Measurements from ENCODE around the gene GHRL. TPM values are rescaled to one million over a fixed set of nuclear protein-coding genes. Genes with fewer than 3 reads are reported as not detected.

Gene GHRL
- total RNA-seq, 1 experiment from 2014 or later = not detected

DNA sequence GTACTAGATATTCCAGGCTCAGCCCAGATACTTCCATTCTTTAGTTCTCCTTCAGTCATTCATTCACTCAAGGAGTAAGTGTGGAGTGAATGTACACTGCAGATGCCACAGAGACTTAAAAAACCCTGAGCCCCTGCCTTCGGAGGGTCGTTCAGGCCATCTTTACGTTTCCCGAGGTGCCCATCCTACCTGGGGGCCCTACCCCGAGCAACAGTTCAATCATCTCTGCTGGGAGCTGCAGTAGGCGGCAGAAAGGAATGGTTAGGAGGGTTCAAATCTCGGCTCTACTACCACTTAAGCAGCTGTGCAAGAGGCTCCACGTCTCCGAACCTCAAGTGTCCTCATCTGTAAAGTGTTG lies 27.6 kb upstream of the GHRL start:
- H2AFZ ChIP-seq (ENCODE audit: low read depth, low read length, poor library complexity, severe bottlenecking) = no peak overlapping the region
- no peaks in the 10 kb centered on the region for H3K9me3 ChIP-seq (ENCODE audit: control insufficient read depth in 1 of 2, insufficient read depth in 1 of 2, low read depth in 1 of 2, low read length in 2 of 2)
- peaks cover 40% of the 10 kb centered on the region for H3K79me2 ChIP-seq (ENCODE audit: insufficient read depth, low read length)
- intact Hi-C loops (cut with micrococcal nuclease) = no loop called here
- H3K27ac ChIP-seq (ENCODE audit: low read depth, low read length) = no peak overlapping the region
- ATAC-seq = 0 out of 2 replicates have a peak, but pooled peaks have one; percentile 2
- H3K9ac ChIP-seq (ENCODE audit: low read length) = peak overlapping the region; percentile 85
- 0 out of 2 replicates have a peak, but pooled peaks cover 4% of the 10 kb centered on the region for H4K20me1 ChIP-seq (ENCODE audit: insufficient read depth)
- H3K36me3 ChIP-seq (ENCODE audit: control insufficient read depth in 1 of 2, insufficient read depth in 2 of 2, low read length in 2 of 2) = peaks cover 23 to 33% of the 10 kb centered on the region in 2 experiments; a peak in 3 of 4 replicates
- TF ChIP-seq RAD21 (IDR thresholded peaks at IDR 0.05; ENCODE audit: low read depth) (no peak), REST (IDR thresholded peaks at IDR 0.05; ENCODE audit: low read depth) (no peak), YY1 (IDR thresholded peaks at IDR 0.05; ENCODE audit: extremely low read depth, insufficient replicate concordance, low read depth, low read length) (no peak), ATF3 (IDR thresholded peaks at IDR 0.05) (no peak), ZNF274 (IDR thresholded peaks at IDR 0.05; ENCODE audit: low read depth, low read length) (no peak), POLR2A (IDR thresholded peaks at IDR 0.05; ENCODE audit: borderline replicate concordance, extremely low read depth, insufficient read depth, insufficient read length) (no peak), ELF1 (IDR thresholded peaks at IDR 0.05; ENCODE audit: borderline replicate concordance, low read depth) (no peak), SP1 (IDR thresholded peaks at IDR 0.05; ENCODE audit: low read depth) (no peak), SRF (IDR thresholded peaks at IDR 0.05; ENCODE audit: low read depth) (no peak)
- DNase-seq (ENCODE audit: low read depth, low spot score) = no peak
- H3K27me3 ChIP-seq (ENCODE audit: insufficient read depth, low read length) = no peaks in the 10 kb centered on the region
- ChIA-PET CTCF (interaction anchor here (0.6 to 1.3 kb wide), 3 partner anchors 14 to 374 kb away, joined by 3 to 6 read pairs (median 3); no protein-coding TSS in a partner anchor), POLR2A (no interaction called here), RAD21 (ENCODE audit: low non-redundant PET in 1 of 2, low total read pairs in 2 of 2, uncharacterized antibody in 2 of 2, unreplicated experiment in 2 of 2) (no interaction called here)
- H3K4me2 ChIP-seq (ENCODE audit: low read length) = peak overlapping the region; percentile 99
- H3K4me3 ChIP-seq (replicated peaks in 1 of 2; ENCODE audit: low read depth in 1 of 2, low read length in 2 of 2) = peak overlapping the region; percentile 85 to 90
- H3K9me2 ChIP-seq (ENCODE audit: insufficient read depth) = no peaks in the 10 kb centered on the region
- H3K4me1 ChIP-seq (ENCODE audit: control insufficient read depth in 1 of 2, insufficient read depth in 2 of 2, low read length in 2 of 2) = peaks cover 0 to 19% of the 10 kb centered on the region in 2 experiments; a peak in 2 of 4 replicates
- no TSS peak for BruUV-seq (replicated peaks)

Data from HCT116 (cell line).